Fibroblast of villous mesenchyme (primary cell): ENCODE results near the gene C1D. TPM values are rescaled to one million over a fixed set of nuclear protein-coding genes. Genes with fewer than 3 reads are reported as not detected.

Experiments
- DNase-seq: peaks from one replicate; pipeline ENCODE4 v3.0.0-alpha.2; 2010; ENCODE audit warnings: low read depth
- H3K4me3 ChIP-seq: 2 replicates; pipeline ENCODE4 v1.5.1; 2011; ENCODE audit warnings: low read depth, mild to moderate bottlenecking, low read length
- CTCF ChIP-seq: IDR thresholded peaks from 2 replicates; pipeline ENCODE4 v1.5.1; 2012; ENCODE audit warnings: low read depth, mild to moderate bottlenecking, low read length; ENCODE audit not compliant: insufficient read depth
- total RNA-seq: library from RNA; depleted of rRNA; stranded (reverse); fragments of >200 nt; gene quantifications from 2 replicates; pipeline ENCODE4 v1.2.3, GENCODE V29; 2012

The C1D gene
- total RNA-seq, 1 donor, result 31.5 TPM

DNA sequence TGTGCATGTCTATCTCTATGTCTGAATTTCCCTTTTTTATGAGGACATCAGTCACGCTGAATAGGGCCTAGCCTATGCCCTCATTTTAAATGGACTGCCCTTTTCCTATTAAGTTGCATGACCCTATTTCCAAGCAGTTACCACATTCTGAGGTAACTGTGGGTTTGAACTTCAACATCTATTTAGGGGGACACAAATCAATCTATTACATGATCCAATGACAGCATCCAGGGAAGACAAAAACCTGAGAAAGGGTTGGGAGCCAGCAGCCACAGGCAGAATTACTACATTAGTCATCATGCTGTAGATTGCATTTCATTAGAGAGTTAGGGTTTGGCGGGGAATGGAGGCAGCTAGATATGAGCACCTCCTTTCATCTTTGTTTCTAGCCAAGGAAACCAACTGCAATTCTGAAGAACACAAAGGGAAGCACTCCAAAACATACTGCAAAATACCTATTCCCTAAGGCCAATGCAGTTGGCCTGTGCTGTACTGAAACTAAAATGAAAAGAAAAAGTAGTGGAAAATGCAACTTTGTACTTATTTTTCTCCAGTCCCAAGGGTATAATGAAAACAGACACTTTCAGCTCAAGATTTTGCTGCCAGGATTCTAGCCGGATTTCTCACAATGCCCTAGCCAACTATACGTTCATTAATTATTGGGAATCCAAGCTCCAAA, 40.4 kb upstream of the C1D start:
- DNase-seq, result no peak
- H3K4me3 ChIP-seq, result no peak overlapping the region
- no peak for TF ChIP-seq CTCF

DNA sequence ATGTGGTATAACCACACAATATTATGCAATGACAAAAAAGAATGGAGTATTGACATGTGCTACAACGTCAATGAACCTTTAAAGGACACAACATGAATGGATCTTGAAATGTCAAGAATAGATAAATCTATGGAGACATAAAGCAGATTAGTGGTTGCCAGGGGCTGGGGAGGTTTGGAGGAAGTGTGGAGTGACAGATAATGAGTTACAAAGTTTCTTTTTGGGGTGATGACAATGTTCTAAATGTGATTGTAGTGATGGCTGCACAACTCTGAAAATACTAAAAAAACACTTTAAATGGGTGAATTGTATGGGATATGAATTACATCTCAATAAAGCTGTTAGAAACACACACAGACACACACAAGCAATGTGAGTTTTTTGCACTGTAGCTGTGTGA, 37.4 kb upstream of the C1D start:
- no peak overlapping the region for H3K4me3 ChIP-seq
- DNase-seq, result no peak
- no peak for TF ChIP-seq CTCF

DNA sequence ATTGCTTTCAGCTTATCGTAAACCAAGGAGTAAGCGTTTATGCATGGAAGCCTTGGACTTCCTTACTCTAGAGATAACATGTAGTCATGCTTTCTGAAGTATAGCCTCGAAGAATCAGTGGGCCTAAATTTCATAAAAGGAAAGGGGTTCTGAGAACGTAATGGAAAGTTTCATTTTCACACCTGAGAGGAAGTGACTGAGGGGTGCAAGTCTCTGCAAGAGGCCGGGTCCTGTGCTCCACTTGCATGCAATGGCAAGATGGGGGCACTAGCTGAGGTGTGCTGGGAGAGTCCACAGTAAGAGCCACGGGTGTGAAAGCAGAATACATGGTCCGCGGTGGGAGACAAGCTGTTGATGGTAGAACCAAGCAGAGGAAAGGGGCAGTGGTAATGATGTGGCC, 36.5 kb upstream of the C1D start:
- DNase-seq, result no peak
- no peak for TF ChIP-seq CTCF
- H3K4me3 ChIP-seq, result no peak overlapping the region

GRCh38 chr2:68098291-68098797, 35.5 kb upstream of the C1D start:
- no peak for TF ChIP-seq CTCF
- DNase-seq, result no peak

DNA sequence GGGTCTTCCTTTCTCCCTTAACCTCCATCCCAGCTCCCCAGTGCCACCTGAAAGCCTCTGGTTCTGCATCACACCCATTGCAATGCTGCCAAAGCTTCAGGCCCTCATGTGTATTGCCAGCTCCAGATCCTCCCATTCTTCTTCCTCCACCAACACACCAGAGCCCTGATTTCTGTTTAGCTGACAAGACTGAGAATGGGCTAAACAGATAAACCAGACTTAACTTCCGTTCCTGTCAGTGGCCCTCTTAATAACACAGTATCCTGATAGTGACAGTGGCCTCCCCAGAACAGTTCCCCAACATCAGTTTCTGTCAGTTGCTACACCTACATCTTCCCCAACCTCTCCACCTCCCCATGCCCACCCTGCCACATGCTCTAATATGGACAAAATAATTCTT, 31.3 kb upstream of the C1D start:
- DNase-seq, result no peak
- H3K4me3 ChIP-seq, result no peak overlapping the region
- TF ChIP-seq CTCF, result no peak

More at GRCh38 chr2:68098291-68098797, 35.5 kb upstream of the C1D start:
- no peak overlapping the region for H3K4me3 ChIP-seq

DNA sequence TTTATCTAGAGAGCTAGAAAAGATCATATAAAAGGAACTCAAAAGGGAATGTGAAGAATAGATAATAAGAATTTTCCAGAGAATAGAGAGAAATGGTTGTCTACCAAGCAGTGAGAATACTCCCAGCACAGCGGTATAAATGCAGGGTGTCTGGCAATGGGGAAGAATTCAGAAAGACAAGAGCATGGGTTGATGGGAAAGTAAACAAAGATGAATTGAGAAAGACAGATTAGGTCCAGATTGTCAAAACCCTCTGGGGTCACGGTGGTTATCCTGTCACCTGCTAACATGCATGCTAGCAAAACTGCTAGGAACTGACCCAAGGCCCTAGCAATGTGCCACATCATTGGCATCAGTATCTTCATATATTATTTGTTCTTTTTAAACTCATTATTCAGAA, 30.8 kb upstream of the C1D start:
- no peak overlapping the region for H3K4me3 ChIP-seq
- no peak for TF ChIP-seq CTCF
- DNase-seq, result no peak
